Measurements from ENCODE around the gene RPL37. TPM values are rescaled to one million over a fixed set of nuclear protein-coding genes. Genes with fewer than 3 reads are reported as not detected.

The RPL37 gene
- total and polyA plus RNA-seq, 9 of the 15 experiments (the other 6 are each of a cell fraction or from before 2014, with no cell fraction given), result 2,342 to 7,963 (median 4,091) TPM

DNA sequence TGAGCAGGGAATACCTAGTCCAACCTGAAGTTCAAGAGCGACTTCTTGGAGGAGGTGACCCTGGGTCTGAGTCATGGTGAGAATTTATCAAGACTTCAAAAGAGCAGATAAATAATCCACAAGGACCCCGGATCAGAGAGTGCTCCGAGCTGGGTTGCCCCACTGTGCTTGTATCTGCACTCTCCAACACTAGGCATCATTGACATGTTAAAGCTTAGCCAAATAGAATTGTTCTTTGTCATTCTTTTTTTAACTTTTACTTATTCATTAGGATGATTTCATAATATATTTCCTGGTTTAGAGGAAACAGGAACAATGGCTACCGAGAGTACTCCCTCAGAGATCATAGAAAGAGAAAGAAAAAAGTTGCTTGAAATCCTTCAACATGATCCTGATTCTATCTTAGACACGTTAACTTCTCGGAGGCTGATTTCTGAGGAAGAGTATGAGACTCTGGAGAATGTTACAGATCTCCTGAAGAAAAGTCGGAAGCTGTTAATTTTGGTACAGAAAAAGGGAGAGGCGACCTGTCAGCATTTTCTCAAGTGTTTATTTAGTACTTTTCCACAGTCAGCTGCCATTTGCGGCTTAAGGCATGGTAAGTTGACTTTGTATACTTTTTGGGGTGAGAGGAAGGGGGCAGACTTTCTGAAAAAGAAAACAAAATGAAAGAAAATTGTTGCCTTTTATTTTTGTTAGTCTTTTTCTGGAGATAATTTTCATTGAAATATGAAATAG lies 6.2 kb upstream of the RPL37 start, which contains the start of gene CARD6 (continued):
- no peak for TF ChIP-seq ZFP30 (CRISPR knock-in tag; IDR thresholded peaks at IDR 0.05; ENCODE audit: borderline replicate concordance)
- TF ChIP-seq, protein P1, sequence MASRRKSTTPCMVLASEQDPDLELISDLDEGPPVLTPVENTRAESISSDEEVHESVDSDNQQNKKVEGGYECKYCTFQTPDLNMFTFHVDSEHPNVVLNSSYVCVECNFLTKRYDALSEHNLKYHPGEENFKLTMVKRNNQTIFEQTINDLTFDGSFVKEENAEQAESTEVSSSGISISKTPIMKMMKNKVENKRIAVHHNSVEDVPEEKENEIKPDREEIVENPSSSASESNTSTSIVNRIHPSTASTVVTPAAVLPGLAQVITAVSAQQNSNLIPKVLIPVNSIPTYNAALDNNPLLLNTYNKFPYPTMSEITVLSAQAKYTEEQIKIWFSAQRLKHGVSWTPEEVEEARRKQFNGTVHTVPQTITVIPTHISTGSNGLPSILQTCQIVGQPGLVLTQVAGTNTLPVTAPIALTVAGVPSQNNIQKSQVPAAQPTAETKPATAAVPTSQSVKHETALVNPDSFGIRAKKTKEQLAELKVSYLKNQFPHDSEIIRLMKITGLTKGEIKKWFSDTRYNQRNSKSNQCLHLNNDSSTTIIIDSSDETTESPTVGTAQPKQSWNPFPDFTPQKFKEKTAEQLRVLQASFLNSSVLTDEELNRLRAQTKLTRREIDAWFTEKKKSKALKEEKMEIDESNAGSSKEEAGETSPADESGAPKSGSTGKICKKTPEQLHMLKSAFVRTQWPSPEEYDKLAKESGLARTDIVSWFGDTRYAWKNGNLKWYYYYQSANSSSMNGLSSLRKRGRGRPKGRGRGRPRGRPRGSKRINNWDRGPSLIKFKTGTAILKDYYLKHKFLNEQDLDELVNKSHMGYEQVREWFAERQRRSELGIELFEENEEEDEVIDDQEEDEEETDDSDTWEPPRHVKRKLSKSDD (conservative IDR thresholded peaks at IDR 0.05; ENCODE audit: low read length), result no peak
- TF ChIP-seq, protein P2, sequence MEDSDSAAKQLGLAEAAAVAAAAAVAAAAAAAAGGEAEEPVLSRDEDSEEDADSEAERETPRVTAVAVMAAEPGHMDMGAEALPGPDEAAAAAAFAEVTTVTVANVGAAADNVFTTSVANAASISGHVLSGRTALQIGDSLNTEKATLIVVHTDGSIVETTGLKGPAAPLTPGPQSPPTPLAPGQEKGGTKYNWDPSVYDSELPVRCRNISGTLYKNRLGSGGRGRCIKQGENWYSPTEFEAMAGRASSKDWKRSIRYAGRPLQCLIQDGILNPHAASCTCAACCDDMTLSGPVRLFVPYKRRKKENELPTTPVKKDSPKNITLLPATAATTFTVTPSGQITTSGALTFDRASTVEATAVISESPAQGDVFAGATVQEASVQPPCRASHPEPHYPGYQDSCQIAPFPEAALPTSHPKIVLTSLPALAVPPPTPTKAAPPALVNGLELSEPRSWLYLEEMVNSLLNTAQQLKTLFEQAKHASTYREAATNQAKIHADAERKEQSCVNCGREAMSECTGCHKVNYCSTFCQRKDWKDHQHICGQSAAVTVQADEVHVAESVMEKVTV (CRISPR knock-in tag; IDR thresholded peaks at IDR 0.05), result no peak
- TF ChIP-seq EP400 (IDR thresholded peaks at IDR 0.05), result peak; percentile 68
- TF ChIP-seq, protein P3, sequence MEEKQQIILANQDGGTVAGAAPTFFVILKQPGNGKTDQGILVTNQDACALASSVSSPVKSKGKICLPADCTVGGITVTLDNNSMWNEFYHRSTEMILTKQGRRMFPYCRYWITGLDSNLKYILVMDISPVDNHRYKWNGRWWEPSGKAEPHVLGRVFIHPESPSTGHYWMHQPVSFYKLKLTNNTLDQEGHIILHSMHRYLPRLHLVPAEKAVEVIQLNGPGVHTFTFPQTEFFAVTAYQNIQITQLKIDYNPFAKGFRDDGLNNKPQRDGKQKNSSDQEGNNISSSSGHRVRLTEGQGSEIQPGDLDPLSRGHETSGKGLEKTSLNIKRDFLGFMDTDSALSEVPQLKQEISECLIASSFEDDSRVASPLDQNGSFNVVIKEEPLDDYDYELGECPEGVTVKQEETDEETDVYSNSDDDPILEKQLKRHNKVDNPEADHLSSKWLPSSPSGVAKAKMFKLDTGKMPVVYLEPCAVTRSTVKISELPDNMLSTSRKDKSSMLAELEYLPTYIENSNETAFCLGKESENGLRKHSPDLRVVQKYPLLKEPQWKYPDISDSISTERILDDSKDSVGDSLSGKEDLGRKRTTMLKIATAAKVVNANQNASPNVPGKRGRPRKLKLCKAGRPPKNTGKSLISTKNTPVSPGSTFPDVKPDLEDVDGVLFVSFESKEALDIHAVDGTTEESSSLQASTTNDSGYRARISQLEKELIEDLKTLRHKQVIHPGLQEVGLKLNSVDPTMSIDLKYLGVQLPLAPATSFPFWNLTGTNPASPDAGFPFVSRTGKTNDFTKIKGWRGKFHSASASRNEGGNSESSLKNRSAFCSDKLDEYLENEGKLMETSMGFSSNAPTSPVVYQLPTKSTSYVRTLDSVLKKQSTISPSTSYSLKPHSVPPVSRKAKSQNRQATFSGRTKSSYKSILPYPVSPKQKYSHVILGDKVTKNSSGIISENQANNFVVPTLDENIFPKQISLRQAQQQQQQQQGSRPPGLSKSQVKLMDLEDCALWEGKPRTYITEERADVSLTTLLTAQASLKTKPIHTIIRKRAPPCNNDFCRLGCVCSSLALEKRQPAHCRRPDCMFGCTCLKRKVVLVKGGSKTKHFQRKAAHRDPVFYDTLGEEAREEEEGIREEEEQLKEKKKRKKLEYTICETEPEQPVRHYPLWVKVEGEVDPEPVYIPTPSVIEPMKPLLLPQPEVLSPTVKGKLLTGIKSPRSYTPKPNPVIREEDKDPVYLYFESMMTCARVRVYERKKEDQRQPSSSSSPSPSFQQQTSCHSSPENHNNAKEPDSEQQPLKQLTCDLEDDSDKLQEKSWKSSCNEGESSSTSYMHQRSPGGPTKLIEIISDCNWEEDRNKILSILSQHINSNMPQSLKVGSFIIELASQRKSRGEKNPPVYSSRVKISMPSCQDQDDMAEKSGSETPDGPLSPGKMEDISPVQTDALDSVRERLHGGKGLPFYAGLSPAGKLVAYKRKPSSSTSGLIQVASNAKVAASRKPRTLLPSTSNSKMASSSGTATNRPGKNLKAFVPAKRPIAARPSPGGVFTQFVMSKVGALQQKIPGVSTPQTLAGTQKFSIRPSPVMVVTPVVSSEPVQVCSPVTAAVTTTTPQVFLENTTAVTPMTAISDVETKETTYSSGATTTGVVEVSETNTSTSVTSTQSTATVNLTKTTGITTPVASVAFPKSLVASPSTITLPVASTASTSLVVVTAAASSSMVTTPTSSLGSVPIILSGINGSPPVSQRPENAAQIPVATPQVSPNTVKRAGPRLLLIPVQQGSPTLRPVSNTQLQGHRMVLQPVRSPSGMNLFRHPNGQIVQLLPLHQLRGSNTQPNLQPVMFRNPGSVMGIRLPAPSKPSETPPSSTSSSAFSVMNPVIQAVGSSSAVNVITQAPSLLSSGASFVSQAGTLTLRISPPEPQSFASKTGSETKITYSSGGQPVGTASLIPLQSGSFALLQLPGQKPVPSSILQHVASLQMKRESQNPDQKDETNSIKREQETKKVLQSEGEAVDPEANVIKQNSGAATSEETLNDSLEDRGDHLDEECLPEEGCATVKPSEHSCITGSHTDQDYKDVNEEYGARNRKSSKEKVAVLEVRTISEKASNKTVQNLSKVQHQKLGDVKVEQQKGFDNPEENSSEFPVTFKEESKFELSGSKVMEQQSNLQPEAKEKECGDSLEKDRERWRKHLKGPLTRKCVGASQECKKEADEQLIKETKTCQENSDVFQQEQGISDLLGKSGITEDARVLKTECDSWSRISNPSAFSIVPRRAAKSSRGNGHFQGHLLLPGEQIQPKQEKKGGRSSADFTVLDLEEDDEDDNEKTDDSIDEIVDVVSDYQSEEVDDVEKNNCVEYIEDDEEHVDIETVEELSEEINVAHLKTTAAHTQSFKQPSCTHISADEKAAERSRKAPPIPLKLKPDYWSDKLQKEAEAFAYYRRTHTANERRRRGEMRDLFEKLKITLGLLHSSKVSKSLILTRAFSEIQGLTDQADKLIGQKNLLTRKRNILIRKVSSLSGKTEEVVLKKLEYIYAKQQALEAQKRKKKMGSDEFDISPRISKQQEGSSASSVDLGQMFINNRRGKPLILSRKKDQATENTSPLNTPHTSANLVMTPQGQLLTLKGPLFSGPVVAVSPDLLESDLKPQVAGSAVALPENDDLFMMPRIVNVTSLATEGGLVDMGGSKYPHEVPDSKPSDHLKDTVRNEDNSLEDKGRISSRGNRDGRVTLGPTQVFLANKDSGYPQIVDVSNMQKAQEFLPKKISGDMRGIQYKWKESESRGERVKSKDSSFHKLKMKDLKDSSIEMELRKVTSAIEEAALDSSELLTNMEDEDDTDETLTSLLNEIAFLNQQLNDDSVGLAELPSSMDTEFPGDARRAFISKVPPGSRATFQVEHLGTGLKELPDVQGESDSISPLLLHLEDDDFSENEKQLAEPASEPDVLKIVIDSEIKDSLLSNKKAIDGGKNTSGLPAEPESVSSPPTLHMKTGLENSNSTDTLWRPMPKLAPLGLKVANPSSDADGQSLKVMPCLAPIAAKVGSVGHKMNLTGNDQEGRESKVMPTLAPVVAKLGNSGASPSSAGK (IDR thresholded peaks at IDR 0.05), result peak; percentile 35; the same call in 1 of the 2 replicates
- TF ChIP-seq, protein P4, sequence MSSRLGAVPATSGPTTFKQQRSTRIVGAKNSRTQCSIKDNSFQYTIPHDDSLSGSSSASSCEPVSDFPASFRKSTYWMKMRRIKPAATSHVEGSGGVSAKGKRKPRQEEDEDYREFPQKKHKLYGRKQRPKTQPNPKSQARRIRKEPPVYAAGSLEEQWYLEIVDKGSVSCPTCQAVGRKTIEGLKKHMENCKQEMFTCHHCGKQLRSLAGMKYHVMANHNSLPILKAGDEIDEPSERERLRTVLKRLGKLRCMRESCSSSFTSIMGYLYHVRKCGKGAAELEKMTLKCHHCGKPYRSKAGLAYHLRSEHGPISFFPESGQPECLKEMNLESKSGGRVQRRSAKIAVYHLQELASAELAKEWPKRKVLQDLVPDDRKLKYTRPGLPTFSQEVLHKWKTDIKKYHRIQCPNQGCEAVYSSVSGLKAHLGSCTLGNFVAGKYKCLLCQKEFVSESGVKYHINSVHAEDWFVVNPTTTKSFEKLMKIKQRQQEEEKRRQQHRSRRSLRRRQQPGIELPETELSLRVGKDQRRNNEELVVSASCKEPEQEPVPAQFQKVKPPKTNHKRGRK (tag; IDR thresholded peaks at IDR 0.05), result peak; percentile 32; the same call in 1 of the 2 replicates
- TF ChIP-seq RBM25 (IDR thresholded peaks at IDR 0.05; ENCODE audit: low read depth, low read length, severe bottlenecking), result peak; percentile 39
- TF ChIP-seq ERF (CRISPR knock-in tag; IDR thresholded peaks at IDR 0.05), result no peak
- 0 out of 4 replicates have a peak, but pooled peaks of 1 of the 2 experiments have one; percentile 16 for TF ChIP-seq KDM1A (IDR thresholded peaks at IDR 0.05)
